ENCODE measurements around the gene SARDH. TPM values are rescaled to one million over a fixed set of nuclear protein-coding genes. Genes with fewer than 3 reads are reported as not detected.
A peak's percentile ranks its signal among the peaks of the same experiment; 100 is the strongest.

The SARDH gene
- total RNA-seq, 4 donors from 2014 or later = 0.32 to 0.98 (median 0.44) TPM; not detected in 1

DNA sequence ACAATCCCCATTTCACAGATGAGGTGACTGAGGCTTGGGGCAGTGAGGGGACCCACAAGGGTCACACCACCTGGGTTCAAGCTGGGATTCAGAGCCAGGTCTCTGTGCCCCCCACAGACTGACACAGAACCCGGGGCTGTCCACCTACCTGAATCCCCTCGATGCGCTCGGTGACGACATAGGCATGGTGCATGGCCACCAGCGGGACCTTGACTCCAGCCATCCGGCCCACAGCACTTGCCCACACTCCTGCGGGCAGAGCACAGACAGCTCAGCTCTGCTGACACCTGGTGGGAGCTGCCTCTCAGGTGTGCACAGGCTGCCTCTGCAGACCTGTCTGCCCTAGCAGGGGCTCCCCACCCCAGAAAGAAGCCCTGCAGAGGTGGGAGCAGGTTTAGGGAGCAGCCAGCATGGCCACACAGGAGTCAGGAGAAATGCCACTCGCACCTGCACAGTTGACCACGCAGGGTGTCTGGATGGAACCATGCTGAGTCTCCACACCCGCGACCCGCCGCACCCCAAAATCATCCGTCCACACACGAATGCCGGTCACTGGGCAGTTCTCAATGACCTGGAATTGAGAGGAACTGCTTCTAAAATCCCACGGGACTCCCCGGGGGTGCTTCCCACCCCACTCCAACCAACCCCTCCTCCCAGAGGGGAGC, 8.4 kb downstream of the SARDH start:
- peaks cover 58% of the 10 kb centered on the region for H3K27me3 ChIP-seq
- no peaks in the 10 kb centered on the region for H3K36me3 ChIP-seq
- TF ChIP-seq POLR2A (IDR thresholded peaks at IDR 0.05) (no peak), EP300 (IDR thresholded peaks at IDR 0.05) (no peak), POLR2AphosphoS5 (IDR thresholded peaks at IDR 0.05) (no peak)
- TF ChIP-seq, protein P1, sequence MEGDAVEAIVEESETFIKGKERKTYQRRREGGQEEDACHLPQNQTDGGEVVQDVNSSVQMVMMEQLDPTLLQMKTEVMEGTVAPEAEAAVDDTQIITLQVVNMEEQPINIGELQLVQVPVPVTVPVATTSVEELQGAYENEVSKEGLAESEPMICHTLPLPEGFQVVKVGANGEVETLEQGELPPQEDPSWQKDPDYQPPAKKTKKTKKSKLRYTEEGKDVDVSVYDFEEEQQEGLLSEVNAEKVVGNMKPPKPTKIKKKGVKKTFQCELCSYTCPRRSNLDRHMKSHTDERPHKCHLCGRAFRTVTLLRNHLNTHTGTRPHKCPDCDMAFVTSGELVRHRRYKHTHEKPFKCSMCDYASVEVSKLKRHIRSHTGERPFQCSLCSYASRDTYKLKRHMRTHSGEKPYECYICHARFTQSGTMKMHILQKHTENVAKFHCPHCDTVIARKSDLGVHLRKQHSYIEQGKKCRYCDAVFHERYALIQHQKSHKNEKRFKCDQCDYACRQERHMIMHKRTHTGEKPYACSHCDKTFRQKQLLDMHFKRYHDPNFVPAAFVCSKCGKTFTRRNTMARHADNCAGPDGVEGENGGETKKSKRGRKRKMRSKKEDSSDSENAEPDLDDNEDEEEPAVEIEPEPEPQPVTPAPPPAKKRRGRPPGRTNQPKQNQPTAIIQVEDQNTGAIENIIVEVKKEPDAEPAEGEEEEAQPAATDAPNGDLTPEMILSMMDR (IDR thresholded peaks at IDR 0.05) = no peak
- no peaks in the 10 kb centered on the region for H3K4me1 ChIP-seq
- H3K27ac ChIP-seq = no peak overlapping the region
- 87% methylated on average over 6 of the region's 19 CpGs for WGBS
- no peak overlapping the region for H3K4me3 ChIP-seq
- H3K9me3 ChIP-seq = no peaks in the 10 kb centered on the region
- DNase-seq (ENCODE audit: low spot score in 2 of 2) = no peak

DNA sequence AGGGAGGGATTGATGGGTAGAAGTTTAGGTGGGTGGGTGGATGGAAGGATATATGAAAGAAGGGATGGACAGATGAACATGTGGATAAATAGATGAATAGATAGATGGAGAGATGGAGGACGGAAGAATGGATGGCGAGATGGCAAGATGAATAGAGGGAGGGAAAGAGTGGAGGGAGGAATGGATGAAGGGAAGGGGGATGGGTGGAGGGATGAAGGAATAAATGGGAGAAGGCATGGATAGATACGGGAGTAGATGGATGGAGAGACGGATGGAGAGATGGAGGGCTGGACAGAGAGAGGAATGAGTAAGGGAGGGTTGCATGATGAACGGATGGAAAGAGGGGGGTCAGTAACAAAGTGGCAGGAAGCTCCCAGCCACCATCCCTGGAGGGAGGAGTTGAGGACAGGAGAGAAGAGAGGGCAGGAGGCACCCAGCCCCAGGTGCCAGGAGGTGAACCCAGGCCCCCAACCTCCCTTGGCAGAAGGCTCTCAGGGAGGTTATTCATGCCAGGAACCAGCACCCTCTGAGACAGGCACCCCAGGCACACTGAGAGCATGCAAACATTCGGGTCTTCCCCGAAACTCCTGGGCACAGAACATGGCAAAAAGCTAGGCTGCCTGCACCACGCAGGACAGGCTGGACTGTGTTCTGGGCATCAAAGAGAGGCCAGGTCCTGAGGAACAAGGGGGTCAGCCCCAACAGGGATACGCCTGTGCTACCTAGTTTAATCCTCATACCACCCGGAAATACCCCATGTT, 9.1 kb downstream of the SARDH start:
- no peak for DNase-seq (ENCODE audit: low spot score in 2 of 2)
- no peaks in the 10 kb centered on the region for H3K36me3 ChIP-seq
- no peaks in the 10 kb centered on the region for H3K9me3 ChIP-seq
- H3K4me3 ChIP-seq = no peak overlapping the region
- H3K4me1 ChIP-seq = no peaks in the 10 kb centered on the region
- peaks cover 62% of the 10 kb centered on the region for H3K27me3 ChIP-seq
- TF ChIP-seq, protein P1 (IDR thresholded peaks at IDR 0.05) = no peak
- no peak for TF ChIP-seq EP300 (IDR thresholded peaks at IDR 0.05)
- TF ChIP-seq POLR2A (IDR thresholded peaks at IDR 0.05) = no peak
- no peak for TF ChIP-seq POLR2AphosphoS5 (IDR thresholded peaks at IDR 0.05)
- no peak overlapping the region for H3K27ac ChIP-seq
- WGBS = 73% methylated on average over 9 of the region's 10 CpGs

DNA sequence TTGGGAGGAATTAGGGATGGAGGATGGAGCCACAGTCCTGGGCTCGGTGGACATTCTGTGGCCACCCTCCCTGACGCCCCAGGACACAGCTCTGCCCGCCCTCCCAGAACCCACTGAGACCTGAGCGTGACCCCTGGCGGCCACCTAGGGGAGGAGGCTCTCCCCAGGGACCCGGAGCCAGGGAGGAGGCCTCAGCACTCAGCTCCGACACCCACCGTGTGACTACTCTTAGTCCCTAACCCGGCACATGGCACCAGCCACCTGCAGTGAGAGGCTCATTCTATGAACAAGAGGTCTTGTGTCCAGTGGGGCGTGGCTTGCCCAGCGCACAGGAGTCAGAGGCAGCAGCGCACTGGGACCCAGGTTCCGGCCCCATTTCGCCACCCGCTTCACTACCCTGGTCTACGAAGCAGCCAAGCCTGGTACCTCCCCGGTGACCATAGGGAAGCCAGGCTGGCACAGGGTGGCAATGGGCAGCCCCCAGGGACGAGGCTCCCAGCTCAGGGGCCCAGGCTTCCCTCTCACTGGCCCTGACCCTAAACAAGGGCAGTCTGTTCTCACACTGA, 10.2 kb downstream of the SARDH start:
- no peaks in the 10 kb centered on the region for H3K36me3 ChIP-seq

DNA sequence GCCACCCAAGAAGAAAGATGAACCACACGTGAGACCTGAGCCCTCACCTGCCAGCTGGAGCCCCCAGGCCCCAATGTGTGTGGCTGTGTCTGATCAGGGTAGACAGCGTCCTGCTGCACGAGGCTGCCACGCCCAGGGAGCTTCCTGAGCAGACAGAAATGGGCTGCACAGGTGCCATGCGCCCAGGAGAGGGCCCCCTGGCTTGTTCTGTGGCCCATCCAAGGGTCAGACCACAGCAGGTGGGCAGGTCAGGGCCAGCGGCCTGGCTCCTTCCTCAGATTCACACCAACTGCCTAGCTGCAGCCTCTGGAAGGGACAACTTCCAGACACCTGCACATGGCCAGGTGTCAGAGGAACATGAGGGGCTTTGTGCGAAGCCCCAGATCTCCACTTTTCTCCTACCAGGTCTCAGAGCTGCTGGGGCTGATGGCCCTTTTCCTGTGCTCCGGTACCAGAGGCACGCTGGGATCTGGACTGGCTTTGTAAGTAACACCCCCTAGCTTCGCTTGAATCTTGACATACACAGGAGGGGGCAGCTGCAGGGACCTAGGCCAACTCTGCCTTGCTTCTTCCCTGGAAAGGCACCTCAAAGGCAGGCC, 10.8 kb downstream of the SARDH start:
- TF ChIP-seq EP300 (IDR thresholded peaks at IDR 0.05) (no peak), POLR2AphosphoS5 (IDR thresholded peaks at IDR 0.05) (no peak), POLR2A (IDR thresholded peaks at IDR 0.05) (no peak)
- TF ChIP-seq, protein P1 (IDR thresholded peaks at IDR 0.05) = no peak

More for the DNA sequence above, 10.2 kb downstream of the SARDH start:
- no peaks in the 10 kb centered on the region for H3K4me1 ChIP-seq
- H3K27ac ChIP-seq = no peak overlapping the region
- H3K4me3 ChIP-seq = no peak overlapping the region
- no peak for TF ChIP-seq POLR2A (IDR thresholded peaks at IDR 0.05)
- TF ChIP-seq EP300 (IDR thresholded peaks at IDR 0.05) = no peak
- no peak for TF ChIP-seq POLR2AphosphoS5 (IDR thresholded peaks at IDR 0.05)
- TF ChIP-seq, protein P1 (IDR thresholded peaks at IDR 0.05) = no peak
- peaks cover 56% of the 10 kb centered on the region for H3K27me3 ChIP-seq
- no peaks in the 10 kb centered on the region for H3K9me3 ChIP-seq
- DNase-seq (ENCODE audit: low spot score in 2 of 2) = peak; percentile 55 to 77
- 80% methylated on average over 1 of the region's 18 CpGs for WGBS

More for the DNA sequence above, 10.8 kb downstream of the SARDH start:
- WGBS = no CpG with 5 or more reads among the region's 10 CpGs
- no peak overlapping the region for H3K27ac ChIP-seq
- H3K27me3 ChIP-seq = peaks cover 56% of the 10 kb centered on the region
- no peaks in the 10 kb centered on the region for H3K4me1 ChIP-seq
- H3K4me3 ChIP-seq = no peak overlapping the region
- DNase-seq (ENCODE audit: low spot score in 2 of 2) = no peak
- H3K36me3 ChIP-seq = no peaks in the 10 kb centered on the region
- H3K9me3 ChIP-seq = no peaks in the 10 kb centered on the region
